PC-9 (cell line): ENCODE results near the gene REXO5. TPM values are rescaled to one million over a fixed set of nuclear protein-coding genes. Genes with fewer than 3 reads are reported as not detected.
"Not testable (repeated sequence)": the region's sequence is repeated elsewhere in the genome, so short reads cannot be mapped to it uniquely, and the experiment has no call there.

Experiments
- BruUV-seq: library from RNA; stranded (reverse); fragments of 400-500 nt; replicated peaks from 2 replicates; lab custom pipeline; 2021; lab: Mats Ljungman, UMichigan
- CTCF ChIA-PET: fragments of 300-600 bp; sonication (Branson Sonifier 250); formaldehyde crosslinking; loops from one replicate; lab custom pipeline; 2022; ENCODE audit warnings: antibody characterized with exemption; lab: Charles Lee
- POLR2A ChIA-PET: fragments of 300-600 bp; sonication (Branson Sonifier 250); formaldehyde crosslinking; loops from one replicate; lab custom pipeline; 2022; ENCODE audit warnings: antibody characterized with exemption; ENCODE audit not compliant: unreplicated experiment; lab: Charles Lee
- DNase-seq, 2 experiments: peaks; one replicate each; pipeline versions ENCODE4 v3.0.0 to v3.0.0-alpha.2; 2015 to 2022; ENCODE audit warnings: mixed read lengths in 1 of 2
- H2AFZ ChIP-seq: fragments of 200-600 bp; sonication (generic); 2 replicates; pipeline ENCODE4 v1.8.1; 2017; ENCODE audit warnings: antibody characterized with exemption
- H3F3A ChIP-seq: fragments of 200-600 bp; sonication (generic); 2 replicates; pipeline ENCODE4 v1.8.1; 2017; ENCODE audit warnings: antibody characterized with exemption, mild to moderate bottlenecking, low read depth; ENCODE audit not compliant: insufficient read depth
- H3K27ac ChIP-seq: fragments of 200-600 bp; sonication (generic); 2 replicates; pipeline ENCODE4 v1.6.1; 2016; ENCODE audit warnings: mixed run types
- H3K27me3 ChIP-seq: fragments of 200-600 bp; sonication (generic); 2 replicates; pipeline ENCODE4 v1.6.1; 2016; ENCODE audit warnings: low read depth, mixed run types; ENCODE audit not compliant: insufficient read depth
- H3K36me3 ChIP-seq: fragments of 200-600 bp; sonication (generic); 2 replicates; pipeline ENCODE4 v1.6.1; 2016; ENCODE audit warnings: low read depth, mixed run types
- H3K4me1 ChIP-seq: fragments of 200-600 bp; sonication (generic); replicated peaks from 2 replicates; pipeline ENCODE4 v1.6.1; 2016; ENCODE audit warnings: mixed run types; ENCODE audit not compliant: insufficient read depth
- H3K4me2 ChIP-seq: fragments of 200-600 bp; sonication (generic); 2 replicates; pipeline ENCODE4 v1.6.1; 2017; ENCODE audit warnings: mixed run types
- H3K4me3 ChIP-seq: fragments of 200-600 bp; sonication (generic); 2 replicates; pipeline ENCODE4 v1.6.1; 2016; ENCODE audit warnings: mixed run types
- H3K79me2 ChIP-seq: fragments of 200-600 bp; sonication (generic); 2 replicates; pipeline ENCODE4 v1.6.1; 2017; ENCODE audit warnings: low read depth, mixed run types
- H3K9me2 ChIP-seq: fragments of 200-600 bp; sonication (generic); 2 replicates; pipeline ENCODE4 v1.8.1; 2017; ENCODE audit warnings: mild to moderate bottlenecking; ENCODE audit not compliant: insufficient read depth
- H3K9me3 ChIP-seq: fragments of 200-600 bp; sonication (generic); 2 replicates; pipeline ENCODE4 v1.8.1; 2016; ENCODE audit warnings: low read depth; ENCODE audit not compliant: insufficient read depth
- H4K20me1 ChIP-seq: fragments of 200-600 bp; sonication (generic); 2 replicates; pipeline ENCODE4 v1.8.1; 2017; ENCODE audit not compliant: insufficient read depth
- EZH2 ChIP-seq: fragments of 200-600 bp; sonication (generic); IDR thresholded peaks from 2 replicates; pipeline ENCODE4 v1.8.0; 2017; ENCODE audit warnings: antibody characterized with exemption, low read depth
- intact Hi-C: fragments of 100-400 bp; cut with micrococcal nuclease; formaldehyde crosslinking; loops from one replicate; pipeline ENCODE4 v1.10.0; 2022; ENCODE audit not compliant: unreplicated experiment
- total RNA-seq: library from RNA; stranded (reverse); gene quantifications from 2 replicates; pipeline ENCODE4 v1.2.3, GENCODE V29; 2021
- TF ChIP-seq, protein P1 (sequence below): fragments of 200-600 bp; sonication (generic); conservative IDR thresholded peaks from 2 replicates; pipeline ENCODE4 v1.6.1; 2017; ENCODE audit warnings: mixed run types, antibody characterized with exemption, mild to moderate bottlenecking, moderate library complexity

The REXO5 gene
- total RNA-seq, 1 experiment from 2014 or later = 13.2 TPM

DNA sequence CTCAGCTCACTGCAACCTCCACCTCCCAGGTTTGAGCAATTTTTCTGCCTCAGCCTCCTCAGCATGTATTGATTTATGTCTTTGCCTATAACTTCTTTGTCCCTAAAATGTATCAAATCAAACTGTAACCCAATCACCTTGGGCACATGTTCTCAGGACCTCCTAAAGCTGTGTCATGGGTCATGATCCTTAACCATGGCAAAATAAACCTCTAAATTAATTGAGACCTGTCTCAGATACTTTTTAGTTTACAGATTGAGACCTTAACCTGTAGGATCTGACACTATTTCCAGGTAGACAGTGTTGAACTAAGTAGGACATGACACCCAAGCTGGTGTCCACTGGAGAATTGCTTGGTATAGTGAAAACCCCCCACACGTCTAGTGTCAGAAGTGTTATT, 45.2 kb upstream of the REXO5 start:
- ChIA-PET POLR2A (no interaction called here), CTCF (no interaction called here)
- no TSS peak for BruUV-seq
- peaks cover 10% of the 10 kb centered on the region; the same call in 1 of the 2 replicates for H3K9me3 ChIP-seq
- H2AFZ ChIP-seq = no peak overlapping the region
- TF ChIP-seq EZH2 = no peak
- TF ChIP-seq, protein P1, sequence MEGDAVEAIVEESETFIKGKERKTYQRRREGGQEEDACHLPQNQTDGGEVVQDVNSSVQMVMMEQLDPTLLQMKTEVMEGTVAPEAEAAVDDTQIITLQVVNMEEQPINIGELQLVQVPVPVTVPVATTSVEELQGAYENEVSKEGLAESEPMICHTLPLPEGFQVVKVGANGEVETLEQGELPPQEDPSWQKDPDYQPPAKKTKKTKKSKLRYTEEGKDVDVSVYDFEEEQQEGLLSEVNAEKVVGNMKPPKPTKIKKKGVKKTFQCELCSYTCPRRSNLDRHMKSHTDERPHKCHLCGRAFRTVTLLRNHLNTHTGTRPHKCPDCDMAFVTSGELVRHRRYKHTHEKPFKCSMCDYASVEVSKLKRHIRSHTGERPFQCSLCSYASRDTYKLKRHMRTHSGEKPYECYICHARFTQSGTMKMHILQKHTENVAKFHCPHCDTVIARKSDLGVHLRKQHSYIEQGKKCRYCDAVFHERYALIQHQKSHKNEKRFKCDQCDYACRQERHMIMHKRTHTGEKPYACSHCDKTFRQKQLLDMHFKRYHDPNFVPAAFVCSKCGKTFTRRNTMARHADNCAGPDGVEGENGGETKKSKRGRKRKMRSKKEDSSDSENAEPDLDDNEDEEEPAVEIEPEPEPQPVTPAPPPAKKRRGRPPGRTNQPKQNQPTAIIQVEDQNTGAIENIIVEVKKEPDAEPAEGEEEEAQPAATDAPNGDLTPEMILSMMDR = no peak
- peaks cover 4% of the 10 kb centered on the region; the same call in 1 of the 2 replicates for H3K4me1 ChIP-seq
- no peaks in the 10 kb centered on the region for H3K9me2 ChIP-seq
- H3K4me3 ChIP-seq = no peak overlapping the region
- no peaks in the 10 kb centered on the region for H3K79me2 ChIP-seq
- peaks cover 37% of the 10 kb centered on the region for H3K27me3 ChIP-seq
- intact Hi-C loops = no loop called here
- H3K36me3 ChIP-seq = no peaks in the 10 kb centered on the region
- H3F3A ChIP-seq = no peaks in the 10 kb centered on the region
- no peak for DNase-seq
- no peak overlapping the region for H3K27ac ChIP-seq
- H4K20me1 ChIP-seq = no peaks in the 10 kb centered on the region
- H3K4me2 ChIP-seq = no peak overlapping the region

DNA sequence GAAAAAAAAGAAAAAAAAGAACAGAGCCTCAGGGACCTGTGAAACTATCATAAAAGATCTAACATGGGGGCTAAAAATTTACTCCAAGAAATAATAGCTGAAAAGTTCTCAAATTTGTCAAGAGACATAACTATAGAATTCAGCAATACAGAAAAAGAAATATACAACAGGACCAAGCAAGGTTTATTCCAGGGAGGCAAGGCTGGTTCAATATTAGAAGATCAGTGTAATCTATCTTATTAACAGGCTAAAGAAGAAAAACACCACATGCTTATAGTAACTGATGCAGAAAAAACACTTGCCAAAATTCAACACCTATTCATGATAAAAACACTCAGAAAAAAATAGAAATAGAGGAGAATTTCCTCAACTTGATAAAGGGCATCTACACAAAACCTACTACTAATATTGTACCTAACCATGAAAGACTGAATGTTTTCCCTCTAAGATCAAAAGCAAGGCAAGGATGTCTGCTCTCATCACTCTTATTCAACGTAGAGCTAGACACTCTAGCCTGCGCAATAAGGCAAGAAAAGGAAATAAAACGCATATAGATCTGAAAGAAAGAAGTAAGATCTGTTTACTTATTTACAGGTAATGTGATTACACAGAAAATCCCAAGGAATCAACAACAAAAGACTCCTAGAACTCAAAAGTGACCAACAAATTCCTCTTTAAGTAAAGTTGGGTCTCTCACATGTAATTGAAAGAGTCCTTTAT, 43.8 kb upstream of the REXO5 start:
- ChIA-PET CTCF (interaction anchor here (0.6 kb wide), 1 partner anchor 463 kb away, joined by 3 read pairs; no protein-coding TSS in a partner anchor), POLR2A (no interaction called here)
- H3K9me3 ChIP-seq = peaks cover 10% of the 10 kb centered on the region; the same call in 1 of the 2 replicates
- no peak for DNase-seq
- H4K20me1 ChIP-seq = no peaks in the 10 kb centered on the region
- peaks cover 4% of the 10 kb centered on the region; the same call in 1 of the 2 replicates for H3K4me1 ChIP-seq
- H3K4me2 ChIP-seq = no peak overlapping the region
- intact Hi-C loops = no loop called here
- H3K4me3 ChIP-seq = no peak overlapping the region
- no peaks in the 10 kb centered on the region for H3K9me2 ChIP-seq
- TF ChIP-seq, protein P1 = no peak
- TF ChIP-seq EZH2 = no peak
- no peaks in the 10 kb centered on the region for H3K79me2 ChIP-seq
- H3K27ac ChIP-seq = no peak overlapping the region
- no peak overlapping the region for H2AFZ ChIP-seq
- H3K36me3 ChIP-seq = no peaks in the 10 kb centered on the region
- H3F3A ChIP-seq = no peaks in the 10 kb centered on the region
- no TSS peak for BruUV-seq
- peaks cover 37% of the 10 kb centered on the region for H3K27me3 ChIP-seq

DNA sequence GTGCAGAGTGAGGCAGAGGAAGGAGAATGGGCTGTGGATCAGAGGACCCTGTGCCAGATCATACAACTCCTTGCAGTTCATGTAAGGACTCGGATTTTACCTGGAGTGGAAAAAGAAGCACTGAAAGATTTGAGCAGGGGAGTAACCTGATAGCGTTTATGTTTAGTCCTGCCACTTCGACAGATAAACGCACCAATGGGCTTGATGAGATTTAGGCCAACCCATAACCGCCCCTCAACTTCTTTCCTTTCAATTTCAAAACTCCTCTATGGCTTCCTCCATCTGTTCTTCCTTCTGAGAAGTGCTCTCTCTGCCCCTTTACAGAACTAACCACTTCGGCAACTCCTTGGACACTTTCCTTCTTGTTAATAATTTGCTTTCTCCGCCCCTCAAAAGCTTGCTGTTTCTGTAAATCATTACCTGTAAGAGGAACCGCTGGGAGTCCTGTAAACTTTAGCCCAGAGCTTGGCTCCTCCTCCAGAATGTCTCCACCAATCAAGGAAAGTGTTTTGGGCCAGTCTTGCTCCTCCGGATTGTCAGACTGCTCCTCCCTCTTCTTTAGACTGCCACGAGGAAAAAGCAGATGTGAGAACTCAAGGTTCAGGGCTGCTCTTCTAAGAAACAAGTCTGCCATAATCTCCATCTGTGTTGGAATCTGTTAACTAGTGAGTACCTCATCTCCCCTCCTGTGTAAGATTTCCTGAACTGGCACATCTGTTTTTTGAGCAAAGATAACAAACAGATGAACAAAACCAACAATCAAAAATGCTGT, 42.7 kb upstream of the REXO5 start, which contains the start of gene ACSM3:
Gene ACSM3 (plus strand): TSS at position 554 of the 772 bp plus-strand sequence. CDS start 6,021 bp downstream, outside the sequence.
- Histone ChIP-seq H3K27ac (no peak within 1 kb of the TSS), H4K20me1 (no peaks in the 10 kb centered on the region), H3K4me3 (peak within 1 kb of the TSS; percentile 52; the same call in 1 of the 2 replicates), H3K4me2 (peak within 1 kb of the TSS; percentile 65), H3F3A (no peaks in the 10 kb centered on the region), H3K4me1 (peaks cover 4% of the 10 kb centered on the region; the same call in 1 of the 2 replicates), H3K9me3 (peaks cover 10% of the 10 kb centered on the region; the same call in 1 of the 2 replicates), H2AFZ (peak within 1 kb of the TSS; percentile 82), H3K36me3 (no peaks in the 10 kb centered on the region), H3K9me2 (no peaks in the 10 kb centered on the region), H3K27me3 (peaks cover 37% of the 10 kb centered on the region), H3K79me2 (no peaks in the 10 kb centered on the region)
- POLR2A ChIA-PET = no interaction called here
- intact Hi-C loops = no loop called here
- no TSS peak for BruUV-seq
- no peak for TF ChIP-seq EZH2
- TF ChIP-seq, protein P1 = no peak
- CTCF ChIA-PET = interaction anchor here (0.6 kb wide), 1 partner anchor 856 kb away, joined by 6 read pairs; no protein-coding TSS in a partner anchor
- peak; percentile 60 to 61 for DNase-seq

DNA sequence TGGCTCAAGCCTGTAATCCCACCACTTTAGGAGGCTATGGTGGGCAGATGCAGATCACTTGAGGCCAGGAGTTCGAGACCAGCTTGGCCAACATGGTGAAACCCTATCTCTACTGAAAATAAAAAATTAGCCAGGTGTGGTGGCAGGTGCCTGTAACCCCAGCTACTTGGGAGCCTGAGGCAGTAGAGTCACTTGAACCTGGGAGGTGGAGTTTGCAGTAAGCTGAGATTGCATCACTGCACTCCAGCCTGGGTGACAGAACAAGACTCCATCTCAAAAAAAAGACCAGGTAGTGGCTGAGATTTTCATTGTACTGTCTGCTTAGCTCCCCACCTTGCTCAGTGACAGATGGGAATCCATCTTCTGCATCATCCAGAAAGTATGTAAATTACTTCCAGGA, 41.9 kb upstream of the REXO5 start:
- H3K36me3 ChIP-seq, POLR2A ChIA-PET, H3K9me2 ChIP-seq, CTCF ChIA-PET, H4K20me1 ChIP-seq, H3K9me3 ChIP-seq, DNase-seq, BruUV-seq, H3K4me1 ChIP-seq, intact Hi-C loops, H3K27ac ChIP-seq, H3F3A ChIP-seq, H3K4me3 ChIP-seq, H3K79me2 ChIP-seq: not testable (repeated sequence)
- peak overlapping the region; percentile 65; the same call in 1 of the 2 replicates for H3K4me2 ChIP-seq
- 0 out of 2 replicates have a peak overlapping the region, but pooled peaks have one; percentile 82 for H2AFZ ChIP-seq
- H3K27me3 ChIP-seq = peaks cover 32% of the 10 kb centered on the region
